ENCODE results near the gene CDYL.
A peak's percentile ranks its signal among the peaks of the same experiment; 100 is the strongest.
"Not testable (repeated sequence)": the region's sequence is repeated elsewhere in the genome, so short reads cannot be mapped to it uniquely, and the experiment has no call there.

CDYL gene

GRCh38 chr6:4804095-4804494 is 27.9 kb downstream of the CDYL start:
- no peak for DNase-seq (ENCODE audit: low read depth in 2 of 2)

DNA sequence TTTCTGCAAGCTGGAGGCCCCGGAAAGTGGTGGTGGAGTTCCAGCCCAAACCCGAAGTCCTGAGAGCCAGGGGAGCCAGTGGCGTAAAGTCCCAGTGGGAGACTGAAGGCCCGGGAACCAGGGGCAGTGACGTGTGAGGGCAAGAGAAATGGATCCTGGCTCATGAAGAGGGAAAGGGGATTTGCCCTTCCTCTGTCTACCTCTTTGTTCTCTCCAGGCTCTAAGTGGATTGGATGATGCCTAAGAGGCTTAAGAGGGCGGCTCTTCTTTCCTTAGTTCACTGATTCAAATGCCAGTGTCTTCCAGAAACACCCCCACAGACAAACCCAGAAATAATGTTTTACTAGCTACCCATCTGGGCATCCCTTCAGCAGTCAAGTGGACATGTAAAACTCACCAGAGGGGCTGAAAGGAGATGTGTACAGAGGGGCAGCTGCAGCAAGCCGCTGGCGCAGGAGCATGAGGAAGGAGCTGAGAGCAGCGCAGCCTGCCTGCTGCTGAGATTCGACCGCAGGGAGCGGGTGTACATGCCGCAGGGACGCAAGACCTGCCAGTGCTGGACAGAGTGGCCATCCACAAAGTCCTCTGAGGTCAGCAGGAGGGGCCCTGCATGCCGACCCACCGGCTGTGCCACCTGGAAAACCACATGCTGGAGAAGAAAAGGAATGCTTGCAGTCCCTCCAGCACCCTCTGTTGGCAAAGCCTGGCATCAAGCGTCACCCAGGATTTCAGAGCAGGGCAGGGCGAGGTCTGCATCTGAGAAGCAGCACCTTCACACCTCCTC is 29.5 kb downstream of the CDYL start:
- DNase-seq (ENCODE audit: low read depth in 2 of 2), result peak in 1 of 2 donors; percentile 14

DNA sequence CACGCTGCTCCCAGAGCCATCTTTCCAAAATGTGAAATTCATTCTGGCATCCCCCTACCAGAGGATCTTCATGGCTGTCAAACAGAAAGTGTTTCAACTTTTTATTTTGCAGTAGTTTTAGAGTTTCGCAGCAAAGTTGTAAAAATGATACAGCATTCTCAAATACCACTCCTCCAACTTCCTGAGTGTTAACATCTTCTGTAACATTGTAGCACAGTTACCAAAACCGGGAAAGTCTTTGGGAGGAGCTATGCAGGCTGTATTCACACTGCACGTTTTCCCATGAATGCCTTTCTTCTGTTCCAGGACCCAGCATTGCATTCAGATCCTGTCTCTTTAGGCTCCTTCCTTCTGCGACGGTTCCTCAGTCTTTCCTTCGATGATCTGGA is 30.1 kb downstream of the CDYL start:
- no peak for DNase-seq (ENCODE audit: low read depth in 2 of 2)

DNA sequence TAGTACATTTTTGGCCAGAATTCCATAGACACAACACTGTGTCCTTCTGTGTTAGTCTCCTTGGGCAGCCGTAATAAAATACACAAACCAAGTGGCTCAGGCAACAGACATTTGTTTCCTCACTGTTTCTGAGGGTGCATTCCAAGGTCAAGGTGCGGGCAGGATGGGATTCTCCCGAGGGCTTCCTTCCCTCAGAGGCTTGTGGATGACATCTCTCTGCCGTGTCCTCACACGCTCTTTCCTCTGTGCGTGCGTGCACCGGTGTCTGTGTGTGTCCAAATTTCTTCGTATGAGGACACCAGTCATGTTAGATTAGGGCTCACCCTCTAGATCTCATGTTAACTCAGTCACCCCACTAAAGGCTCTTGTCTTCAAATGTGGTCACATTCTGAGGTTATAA is 30.6 kb downstream of the CDYL start:
- DNase-seq (ENCODE audit: low read depth in 2 of 2), result no peak

DNA sequence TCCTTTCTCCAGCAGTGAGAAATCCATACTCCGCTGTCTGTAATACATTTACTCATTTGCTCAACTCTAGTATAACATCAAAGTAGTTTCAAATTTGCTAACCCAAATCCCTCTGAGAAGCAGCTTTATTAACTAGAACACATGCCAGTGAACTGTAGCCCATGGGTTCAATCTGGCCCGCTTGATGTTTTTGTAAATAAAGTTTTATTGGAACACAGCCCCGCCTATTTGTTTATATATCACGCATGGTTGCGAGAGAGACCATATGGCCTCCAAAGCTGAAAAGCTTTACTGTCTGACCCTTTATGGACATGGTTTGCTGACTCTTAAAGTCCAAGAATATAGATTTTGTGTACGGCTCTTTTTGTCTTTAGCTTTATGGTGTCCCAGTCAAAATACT is 32.2 kb downstream of the CDYL start:
- no peak for DNase-seq (ENCODE audit: low read depth in 2 of 2)

- DNase-seq (ENCODE audit: low read depth in 2 of 2), result no peak
These were observed 34.1 kb downstream of the CDYL start for GRCh38 chr6:4809999-4810918.

DNA sequence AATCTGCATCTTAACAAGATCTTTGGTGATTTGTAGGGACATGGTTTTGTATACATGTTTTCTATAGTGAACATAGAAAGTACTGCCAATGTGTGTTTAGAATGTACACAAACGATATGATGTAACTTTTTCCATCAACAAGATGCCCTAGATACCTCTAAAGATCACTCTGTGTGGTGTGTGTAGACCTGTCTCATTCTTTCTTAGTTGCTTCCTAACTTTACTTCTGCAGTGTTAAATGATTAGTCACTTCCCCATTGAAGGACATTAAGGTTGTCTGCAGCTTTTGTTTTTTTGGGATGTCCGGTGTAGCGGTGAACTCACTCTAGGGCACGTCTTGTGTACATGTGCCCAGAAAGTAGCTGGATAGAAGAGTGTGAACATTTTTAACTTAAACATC is 35.9 kb downstream of the CDYL start:
- DNase-seq (ENCODE audit: low read depth in 2 of 2), result no peak

GRCh38 chr6:4813055-4813454 is 36.9 kb downstream of the CDYL start:
- no peak for DNase-seq (ENCODE audit: low read depth in 2 of 2)

DNA sequence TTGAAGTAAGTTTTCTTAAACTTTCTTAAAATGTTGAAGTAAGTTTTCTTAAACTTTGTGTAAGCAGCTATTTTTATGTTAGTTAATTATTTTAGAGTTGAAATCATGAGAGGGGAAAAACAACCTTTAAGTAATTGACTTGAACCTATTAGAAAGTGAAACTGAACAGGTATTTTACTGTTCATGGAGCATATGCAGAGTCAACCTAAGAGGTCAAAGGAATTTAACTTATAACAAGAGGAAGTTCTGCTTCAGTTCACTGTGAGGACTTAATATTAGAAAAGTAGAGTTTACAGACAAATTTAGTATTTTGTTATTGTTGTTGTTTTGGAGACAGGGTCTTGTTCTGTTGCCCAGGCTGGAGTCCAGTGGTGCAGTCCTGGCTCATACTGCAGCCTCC is 38.0 kb downstream of the CDYL start:
- DNase-seq (ENCODE audit: low read depth in 2 of 2), result no peak

DNA sequence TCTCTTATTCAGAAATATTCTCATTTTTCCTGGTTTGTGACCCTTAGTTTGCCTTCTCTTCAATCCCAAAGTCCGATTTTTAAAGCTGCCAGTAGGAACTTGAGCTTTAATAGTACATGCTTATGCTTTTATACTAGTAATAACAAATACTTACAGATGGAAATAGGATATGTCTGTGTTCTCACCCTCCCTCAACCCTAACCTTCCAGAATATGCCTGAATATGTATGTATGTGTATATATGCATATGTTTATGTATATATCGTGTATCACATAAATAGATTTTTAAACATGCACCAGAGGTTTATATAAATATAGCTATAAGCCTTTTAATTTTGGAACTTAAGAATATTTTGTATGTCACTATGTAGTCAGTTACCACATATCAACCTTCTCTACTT is 38.8 kb downstream of the CDYL start:
- DNase-seq (ENCODE audit: low read depth in 2 of 2), result no peak

GRCh38 chr6:4815584-4815983 is 39.4 kb downstream of the CDYL start:
- DNase-seq (ENCODE audit: low read depth in 2 of 2), result no peak

DNA sequence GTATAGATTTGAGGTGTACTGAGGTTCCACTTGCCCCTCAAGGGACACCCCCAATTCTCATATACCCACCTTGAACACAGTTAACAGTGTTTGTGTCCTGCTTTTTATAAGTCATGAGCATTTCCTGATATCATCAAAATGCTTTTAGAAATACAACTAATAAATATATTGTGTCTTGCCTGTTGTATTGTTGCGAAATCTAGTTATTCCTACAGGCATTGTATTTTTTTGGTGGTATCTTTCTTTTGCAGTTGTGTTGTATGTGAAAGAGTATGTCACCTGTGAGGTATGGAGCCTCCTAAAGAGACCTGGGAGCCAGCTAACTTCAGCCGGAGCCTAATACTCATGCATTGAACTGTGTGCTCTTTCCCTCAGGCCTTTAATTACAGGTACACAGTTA is 40.7 kb downstream of the CDYL start:
- no peak for DNase-seq (ENCODE audit: low read depth in 2 of 2)

GRCh38 chr6:4817551-4817950 is 41.3 kb downstream of the CDYL start:
- DNase-seq (ENCODE audit: low read depth in 2 of 2), result no peak

GRCh38 chr6:4818272-4818938 is 42.2 kb downstream of the CDYL start:
- no peak for DNase-seq (ENCODE audit: low read depth in 2 of 2)

DNA sequence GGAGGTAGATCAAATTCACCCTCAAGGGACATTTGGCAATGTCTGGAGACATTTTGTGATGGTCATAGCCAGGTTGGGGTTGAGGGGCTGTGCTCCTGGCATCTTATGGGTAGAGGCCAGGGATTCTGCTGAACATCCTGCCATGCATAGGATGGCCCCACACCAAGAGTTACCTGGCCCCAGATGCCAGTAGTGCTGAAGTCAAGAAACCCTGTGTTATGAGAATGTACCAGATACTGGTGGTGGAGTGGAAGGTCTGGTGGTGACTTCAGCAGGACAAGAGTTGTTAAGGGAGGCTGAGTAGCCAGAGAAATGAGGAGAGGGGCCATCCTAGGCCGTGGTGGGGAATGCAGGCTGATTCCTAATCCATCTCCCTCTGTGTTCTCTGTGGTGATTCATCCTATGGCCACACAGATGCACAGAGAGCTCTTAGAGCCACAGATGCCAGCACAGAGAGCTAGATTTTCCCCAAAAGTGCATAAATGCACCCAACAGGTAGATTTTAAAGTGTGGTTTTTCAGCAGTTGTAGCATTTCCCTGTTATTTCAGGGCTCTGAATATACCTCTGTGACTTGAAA is 43.6 kb downstream of the CDYL start:
- DNase-seq (ENCODE audit: low read depth in 2 of 2), result no peak

DNA sequence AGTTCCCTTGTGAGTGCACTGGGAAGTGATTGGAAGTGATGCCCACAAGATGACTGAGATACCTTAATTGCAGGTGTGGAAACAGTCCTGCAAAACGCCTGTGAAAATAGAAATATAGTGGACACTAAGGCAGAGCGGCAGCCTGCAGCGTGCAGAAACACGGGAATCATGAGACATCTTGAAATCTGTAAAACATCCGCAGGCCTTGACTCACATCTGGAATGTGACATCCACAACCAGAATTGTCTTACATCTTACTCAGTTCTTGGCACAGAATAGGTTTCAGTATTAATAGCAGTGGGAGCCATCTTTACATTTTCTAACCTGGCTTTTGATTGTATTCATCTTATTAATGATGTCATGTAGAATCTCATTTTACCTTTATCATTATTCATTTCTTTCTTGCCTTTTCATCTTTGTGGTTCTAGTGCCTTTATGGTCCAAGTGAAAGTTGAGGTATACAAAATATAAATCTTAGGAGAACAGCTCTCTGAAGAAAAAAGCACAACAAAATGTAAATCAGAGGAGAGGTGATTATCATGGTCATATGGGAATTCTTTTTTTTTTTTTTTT is 44.6 kb downstream of the CDYL start:
- DNase-seq (ENCODE audit: low read depth in 2 of 2), result no peak

DNA sequence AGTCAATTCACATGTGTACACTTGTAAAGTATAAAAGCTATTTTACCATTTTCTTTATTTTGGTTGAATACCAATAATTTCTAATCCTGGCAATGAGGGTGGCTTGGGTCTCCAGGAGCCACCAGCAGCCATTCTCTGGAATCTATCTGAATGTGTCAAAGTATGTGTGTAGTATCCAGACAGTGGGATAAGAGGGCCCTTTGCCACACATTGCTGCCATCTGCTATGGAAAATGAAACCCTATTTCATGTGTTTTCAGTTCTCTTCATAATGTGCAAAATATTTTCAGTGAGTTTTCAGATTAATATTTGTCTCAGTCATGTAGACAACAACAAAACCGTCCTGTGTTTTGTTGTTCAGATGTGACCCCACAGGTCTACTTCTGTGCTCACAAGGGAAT is 46.3 kb downstream of the CDYL start:
- no peak for DNase-seq (ENCODE audit: low read depth in 2 of 2)

DNA sequence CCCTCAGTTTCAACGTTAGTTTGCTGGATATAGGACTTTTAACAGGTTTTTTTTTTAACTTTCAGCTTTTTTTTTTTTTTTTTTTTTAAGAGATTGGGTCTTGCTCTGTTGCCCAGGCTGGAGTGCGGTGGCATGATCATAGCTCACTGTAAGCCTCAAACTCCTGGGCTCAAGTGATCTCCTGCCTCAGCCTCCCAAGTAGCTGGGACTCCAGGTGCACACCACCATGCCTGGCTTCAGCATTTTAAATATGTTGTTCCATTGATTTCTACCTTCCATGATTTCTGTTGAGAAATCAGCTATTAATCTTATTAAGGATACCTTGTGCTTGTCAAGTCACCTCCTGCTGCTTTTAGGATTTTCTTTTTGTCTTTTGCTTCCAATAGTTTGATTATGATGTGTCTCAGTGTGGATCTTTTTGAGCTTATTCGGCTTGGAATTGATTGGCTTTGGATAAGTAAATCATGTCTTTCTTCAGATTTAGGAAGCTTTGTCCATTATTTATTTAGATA is 52.0 kb downstream of the CDYL start:
- DNase-seq (ENCODE audit: low read depth in 2 of 2), result no peak

DNA sequence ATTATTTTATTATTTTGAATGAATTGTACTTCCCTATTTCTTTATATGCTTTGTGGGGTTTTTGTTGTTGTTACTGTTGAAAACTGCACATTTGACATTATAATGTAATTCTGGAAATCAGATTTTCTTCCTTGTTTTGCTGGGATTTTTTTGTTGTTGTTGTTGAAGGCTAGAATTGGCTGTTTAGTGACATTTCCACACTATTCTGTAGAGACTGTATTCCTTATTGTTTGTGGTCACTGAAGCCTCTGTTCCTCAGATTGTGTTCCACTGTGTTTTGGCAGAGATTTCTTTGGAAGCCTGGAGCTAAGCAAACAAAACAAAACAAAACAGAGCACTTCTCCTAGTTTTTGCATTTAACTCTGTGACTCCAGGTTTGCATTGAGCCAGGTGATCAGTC is 52.9 kb downstream of the CDYL start:
- DNase-seq (ENCODE audit: low read depth in 2 of 2), result no peak

GRCh38 chr6:4835540-4835939 is 59.3 kb downstream of the CDYL start:
- not testable (repeated sequence) for DNase-seq (ENCODE audit: low read depth in 2 of 2)

GRCh38 chr6:4840169-4840568 is 64.0 kb downstream of the CDYL start:
- no peak for DNase-seq (ENCODE audit: low read depth in 2 of 2)

- DNase-seq (ENCODE audit: low read depth in 2 of 2), result peak; percentile 2 to 15
These were observed 67.9 kb downstream of the CDYL start for GRCh38 chr6:4844108-4844507.
